Liver (tissue), 3 donors: ENCODE measurements around the gene SEMA3B.
A peak's percentile ranks its signal among the peaks of the same experiment; 100 is the strongest.

Experiments
- CTCF ChIP-seq: fragments of 150-350 bp; IDR thresholded peaks from 2 replicates; pipeline ENCODE4 v1.5.1; 2017; ENCODE audit warnings: improper control_type of control experiment, low read depth, low read length; ENCODE audit not compliant: missing input control
- EGR1 ChIP-seq, 2 donors: IDR thresholded peaks; 2 replicates each; pipeline ENCODE4 v1.6.1; 2016 to 2018; ENCODE audit warnings: antibody characterized with exemption in 2 of 2, low read depth in 2 of 2
- FOXA1 ChIP-seq: IDR thresholded peaks from 2 replicates; pipeline ENCODE4 v1.6.1; 2016; ENCODE audit warnings: antibody characterized with exemption
- GABPA ChIP-seq, 2 donors: IDR thresholded peaks in 1 of 2; conservative IDR thresholded peaks in 1 of 2; 2 replicates each; pipeline ENCODE4 v1.6.1; 2016; ENCODE audit warnings: antibody characterized with exemption in 2 of 2, mild to moderate bottlenecking in 1 of 2, moderate library complexity in 1 of 2
- HNF4A ChIP-seq, 2 donors: conservative IDR thresholded peaks; 2 replicates each; pipeline ENCODE4 v1.6.1; 2016; ENCODE audit warnings: antibody characterized with exemption in 2 of 2, mild to moderate bottlenecking in 2 of 2
- RAD21 ChIP-seq, 2 donors: IDR thresholded peaks; 2 replicates each; pipeline ENCODE4 v1.6.1; 2016; ENCODE audit warnings: antibody characterized with exemption in 2 of 2, mild to moderate bottlenecking in 2 of 2
- REST ChIP-seq: IDR thresholded peaks from 2 replicates; pipeline ENCODE4 v1.6.1; 2016; ENCODE audit warnings: antibody characterized with exemption, mild to moderate bottlenecking
- TAF1 ChIP-seq: conservative IDR thresholded peaks from 2 replicates; pipeline ENCODE4 v1.6.1; 2016; ENCODE audit warnings: antibody characterized with exemption, mild to moderate bottlenecking
- ZBTB33 ChIP-seq: IDR thresholded peaks from 2 replicates; pipeline ENCODE4 v1.6.1; 2016; ENCODE audit warnings: antibody characterized with exemption
- donor health status: healthy.
- donor health status: healthy.

DNA sequence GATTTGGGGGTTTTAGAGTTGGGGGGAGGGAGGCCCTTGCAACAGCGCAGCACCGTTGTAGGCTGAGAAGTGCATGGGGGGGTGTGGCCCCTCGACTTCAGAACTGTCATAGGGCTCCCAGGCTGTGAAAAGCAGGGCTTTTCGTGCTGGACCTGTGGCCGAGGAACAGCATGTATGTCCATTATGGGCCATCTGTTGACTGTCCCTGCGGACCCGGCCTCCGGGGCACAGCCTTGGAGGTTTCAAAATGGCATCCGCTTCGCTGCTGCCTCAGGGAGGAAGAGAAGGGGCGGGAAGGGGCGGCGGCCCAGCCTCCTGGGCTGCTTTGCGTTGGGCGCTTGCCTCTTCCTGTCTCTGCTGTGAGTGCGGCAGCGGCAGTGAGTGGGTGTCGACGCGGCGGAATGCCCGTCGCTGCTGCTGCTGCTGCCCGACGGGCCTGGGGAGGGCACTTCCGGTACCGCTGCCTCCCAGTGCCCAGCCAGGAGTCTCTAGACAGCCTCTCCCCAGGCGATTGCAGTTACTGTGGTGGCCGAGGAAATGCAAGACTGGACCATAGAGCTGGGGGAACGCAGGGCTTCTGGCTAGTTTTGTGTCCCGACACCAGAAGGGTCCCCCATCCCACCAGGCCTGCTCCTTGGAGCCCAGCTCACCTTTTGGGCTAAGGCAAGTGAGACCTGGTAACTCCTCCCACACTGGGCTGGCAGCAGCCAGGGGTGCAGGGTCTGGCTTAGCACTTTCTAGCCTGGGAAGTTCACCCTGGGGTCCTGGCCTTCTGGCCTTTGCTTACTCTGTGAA is 31.0 kb upstream of the SEMA3B start:
- TF ChIP-seq CTCF, result no peak
- no peak for TF ChIP-seq RAD21 (IDR thresholded peaks at IDR 0.05)
- TF ChIP-seq ZBTB33, result no peak
- TF ChIP-seq HNF4A (conservative IDR thresholded peaks at IDR 0.05), result no peak
- peak; percentile 50 for TF ChIP-seq TAF1
- TF ChIP-seq EGR1 (IDR thresholded peaks at IDR 0.05; ENCODE audit: low read depth in 2 of 2), result peak; percentile 17 to 27
- TF ChIP-seq GABPA (IDR thresholded peaks at IDR 0.05 in 1 of 2, conservative IDR thresholded peaks at IDR 0.05 in 1 of 2), result peak; percentile 30 to 79
- TF ChIP-seq FOXA1, result no peak
- TF ChIP-seq REST, result peak; percentile 30
